ENCODE data around the gene OTUD5.
"Not testable (repeated sequence)": the region's sequence is repeated elsewhere in the genome, so short reads cannot be mapped to it uniquely, and the experiment has no call there.

The OTUD5 gene

GRCh38 chrX:48992341-48992740 is 34.9 kb upstream of the OTUD5 start:
- peaks cover 56% of the 10 kb centered on the region for H3K36me3 ChIP-seq (ENCODE audit: control insufficient read depth, insufficient read depth, low read length)
- H3K4me3 ChIP-seq (ENCODE audit: extremely low read depth, insufficient read depth, low read length, poor library complexity, severe bottlenecking): no peak overlapping the region
- no peaks in the 10 kb centered on the region for H3K4me1 ChIP-seq (ENCODE audit: control insufficient read depth, insufficient read depth, low read length, poor library complexity, severe bottlenecking)
- H3K9me3 ChIP-seq (ENCODE audit: control insufficient read depth, low read length): no peaks in the 10 kb centered on the region
- no peak overlapping the region for H3K27ac ChIP-seq (ENCODE audit: low read depth, low read length, severe bottlenecking)

GRCh38 chrX:48989483-48989882 is 32.1 kb upstream of the OTUD5 start:
- no CpG with 5 or more reads among the region's 4 CpGs for WGBS, 2 experiments (ENCODE audit: insufficient coverage in 2 of 2)
- H3K27ac ChIP-seq (ENCODE audit: low read depth, low read length, severe bottlenecking): no peak overlapping the region
- peaks cover 42% of the 10 kb centered on the region for H3K36me3 ChIP-seq (ENCODE audit: control insufficient read depth, insufficient read depth, low read length)
- no peaks in the 10 kb centered on the region for H3K9me3 ChIP-seq (ENCODE audit: control insufficient read depth, low read length)
- no peaks in the 10 kb centered on the region for H3K4me1 ChIP-seq (ENCODE audit: control insufficient read depth, insufficient read depth, low read length, poor library complexity, severe bottlenecking)
- H3K4me3 ChIP-seq (ENCODE audit: extremely low read depth, insufficient read depth, low read length, poor library complexity, severe bottlenecking): no peak overlapping the region

- Histone ChIP-seq H3K9me3 (ENCODE audit: control insufficient read depth, low read length) (no peaks in the 10 kb centered on the region), H3K4me3 (ENCODE audit: extremely low read depth, insufficient read depth, low read length, poor library complexity, severe bottlenecking) (no peak overlapping the region), H3K27ac (ENCODE audit: low read depth, low read length, severe bottlenecking) (no peak overlapping the region), H3K4me1 (ENCODE audit: control insufficient read depth, insufficient read depth, low read length, poor library complexity, severe bottlenecking) (no peaks in the 10 kb centered on the region), H3K36me3 (ENCODE audit: control insufficient read depth, insufficient read depth, low read length) (peaks cover 42% of the 10 kb centered on the region)
- WGBS, 2 experiments (ENCODE audit: insufficient coverage in 2 of 2): no CpG with 5 or more reads among the region's 3 CpGs
Measured at GRCh38 chrX:48983896-48984295, 26.5 kb upstream of the OTUD5 start.

GRCh38 chrX:48983081-48983480 is 25.7 kb upstream of the OTUD5 start:
- 95 to 100% methylated on average over 3 to 9 of the region's 17 CpGs for WGBS, 2 experiments (ENCODE audit: insufficient coverage in 2 of 2)
- H3K36me3 ChIP-seq (ENCODE audit: control insufficient read depth, insufficient read depth, low read length): peaks cover 40% of the 10 kb centered on the region
- H3K4me1 ChIP-seq (ENCODE audit: control insufficient read depth, insufficient read depth, low read length, poor library complexity, severe bottlenecking): no peaks in the 10 kb centered on the region
- no peak overlapping the region for H3K27ac ChIP-seq (ENCODE audit: low read depth, low read length, severe bottlenecking)
- H3K9me3 ChIP-seq (ENCODE audit: control insufficient read depth, low read length): no peaks in the 10 kb centered on the region
- no peak overlapping the region for H3K4me3 ChIP-seq (ENCODE audit: extremely low read depth, insufficient read depth, low read length, poor library complexity, severe bottlenecking)

- H3K27ac ChIP-seq (ENCODE audit: low read depth, low read length, severe bottlenecking): no peak overlapping the region
- H3K4me1 ChIP-seq (ENCODE audit: control insufficient read depth, insufficient read depth, low read length, poor library complexity, severe bottlenecking): no peaks in the 10 kb centered on the region
- peaks cover 51% of the 10 kb centered on the region for H3K36me3 ChIP-seq (ENCODE audit: control insufficient read depth, insufficient read depth, low read length)
- H3K4me3 ChIP-seq (ENCODE audit: extremely low read depth, insufficient read depth, low read length, poor library complexity, severe bottlenecking): no peak overlapping the region
- H3K9me3 ChIP-seq (ENCODE audit: control insufficient read depth, low read length): no peaks in the 10 kb centered on the region
- WGBS, 2 experiments (ENCODE audit: insufficient coverage in 2 of 2): 83 to 91% methylated on average over 1 to 6 of the region's 10 CpGs
Measured at GRCh38 chrX:48981178-48981577, 23.8 kb upstream of the OTUD5 start.

GRCh38 chrX:48980341-48980740 is 22.9 kb upstream of the OTUD5 start:
- not testable (repeated sequence) for H3K9me3 ChIP-seq (ENCODE audit: control insufficient read depth, low read length); H3K4me3 ChIP-seq (ENCODE audit: extremely low read depth, insufficient read depth, low read length, poor library complexity, severe bottlenecking); H3K4me1 ChIP-seq (ENCODE audit: control insufficient read depth, insufficient read depth, low read length, poor library complexity, severe bottlenecking); H3K27ac ChIP-seq (ENCODE audit: low read depth, low read length, severe bottlenecking)
- H3K36me3 ChIP-seq (ENCODE audit: control insufficient read depth, insufficient read depth, low read length): peaks cover 50% of the 10 kb centered on the region
- 100% methylated on average over 1 of the region's 10 CpGs for whole genome bisulfite sequencing, 2 experiments (ENCODE audit: insufficient coverage in 2 of 2)

GRCh38 chrX:48978226-48978625 is 20.8 kb upstream of the OTUD5 start:
- no CpG with 5 or more reads among the region's 5 CpGs for WGBS, 2 experiments (ENCODE audit: insufficient coverage in 2 of 2)
- Histone ChIP-seq H3K4me1 (ENCODE audit: control insufficient read depth, insufficient read depth, low read length, poor library complexity, severe bottlenecking) (no peaks in the 10 kb centered on the region), H3K36me3 (ENCODE audit: control insufficient read depth, insufficient read depth, low read length) (peaks cover 40% of the 10 kb centered on the region)

GRCh38 chrX:48976086-48976485 is 18.7 kb upstream of the OTUD5 start:
- Histone ChIP-seq H3K4me1 (ENCODE audit: control insufficient read depth, insufficient read depth, low read length, poor library complexity, severe bottlenecking) (no peaks in the 10 kb centered on the region), H3K9me3 (ENCODE audit: control insufficient read depth, low read length) (no peaks in the 10 kb centered on the region), H3K36me3 (ENCODE audit: control insufficient read depth, insufficient read depth, low read length) (peaks cover 27% of the 10 kb centered on the region), H3K27ac (ENCODE audit: low read depth, low read length, severe bottlenecking) (no peak overlapping the region), H3K4me3 (ENCODE audit: extremely low read depth, insufficient read depth, low read length, poor library complexity, severe bottlenecking) (no peak overlapping the region)
- 100% methylated on average over 2 to 4 of the region's 6 CpGs for WGBS, 2 experiments (ENCODE audit: insufficient coverage in 2 of 2)

More at GRCh38 chrX:48978226-48978625, 20.8 kb upstream of the OTUD5 start:
- no peak overlapping the region for H3K4me3 ChIP-seq (ENCODE audit: extremely low read depth, insufficient read depth, low read length, poor library complexity, severe bottlenecking)
- no peak overlapping the region for H3K27ac ChIP-seq (ENCODE audit: low read depth, low read length, severe bottlenecking)
- H3K9me3 ChIP-seq (ENCODE audit: control insufficient read depth, low read length): no peaks in the 10 kb centered on the region

GRCh38 chrX:48975541-48975940 is 18.1 kb upstream of the OTUD5 start:
- H3K9me3 ChIP-seq (ENCODE audit: control insufficient read depth, low read length): no peaks in the 10 kb centered on the region
- no peak overlapping the region for H3K27ac ChIP-seq (ENCODE audit: low read depth, low read length, severe bottlenecking)
- WGBS, 2 experiments (ENCODE audit: insufficient coverage in 2 of 2): 95 to 100% methylated on average over 1 to 4 of the region's 5 CpGs
- no peaks in the 10 kb centered on the region for H3K4me1 ChIP-seq (ENCODE audit: control insufficient read depth, insufficient read depth, low read length, poor library complexity, severe bottlenecking)
- peaks cover 27% of the 10 kb centered on the region for H3K36me3 ChIP-seq (ENCODE audit: control insufficient read depth, insufficient read depth, low read length)
- H3K4me3 ChIP-seq (ENCODE audit: extremely low read depth, insufficient read depth, low read length, poor library complexity, severe bottlenecking): no peak overlapping the region

GRCh38 chrX:48975041-48975440 is 17.6 kb upstream of the OTUD5 start:
- Histone ChIP-seq H3K36me3 (ENCODE audit: control insufficient read depth, insufficient read depth, low read length) (peaks cover 24% of the 10 kb centered on the region), H3K27ac (ENCODE audit: low read depth, low read length, severe bottlenecking) (no peak overlapping the region), H3K4me1 (ENCODE audit: control insufficient read depth, insufficient read depth, low read length, poor library complexity, severe bottlenecking) (no peaks in the 10 kb centered on the region), H3K9me3 (ENCODE audit: control insufficient read depth, low read length) (no peaks in the 10 kb centered on the region), H3K4me3 (ENCODE audit: extremely low read depth, insufficient read depth, low read length, poor library complexity, severe bottlenecking) (no peak overlapping the region)
- 95 to 100% methylated on average over 4 to 5 of the region's 7 CpGs for WGBS, 2 experiments (ENCODE audit: insufficient coverage in 2 of 2)

- Histone ChIP-seq H3K27ac (ENCODE audit: low read depth, low read length, severe bottlenecking) (no peak overlapping the region), H3K9me3 (ENCODE audit: control insufficient read depth, low read length) (no peaks in the 10 kb centered on the region), H3K4me1 (ENCODE audit: control insufficient read depth, insufficient read depth, low read length, poor library complexity, severe bottlenecking) (no peaks in the 10 kb centered on the region), H3K4me3 (ENCODE audit: extremely low read depth, insufficient read depth, low read length, poor library complexity, severe bottlenecking) (no peak overlapping the region), H3K36me3 (ENCODE audit: control insufficient read depth, insufficient read depth, low read length) (peaks cover 20% of the 10 kb centered on the region)
- WGBS, 2 experiments (ENCODE audit: insufficient coverage in 2 of 2): 67 to 90% methylated on average over 1 to 2 of the region's 2 CpGs
Measured at GRCh38 chrX:48974574-48974973, 17.2 kb upstream of the OTUD5 start.

- no peak overlapping the region for H3K4me3 ChIP-seq (ENCODE audit: extremely low read depth, insufficient read depth, low read length, poor library complexity, severe bottlenecking)
- WGBS, 2 experiments (ENCODE audit: insufficient coverage in 2 of 2): no CpG with 5 or more reads among the region's 3 CpGs
- H3K9me3 ChIP-seq (ENCODE audit: control insufficient read depth, low read length): no peaks in the 10 kb centered on the region
- peaks cover 20% of the 10 kb centered on the region for H3K36me3 ChIP-seq (ENCODE audit: control insufficient read depth, insufficient read depth, low read length)
- H3K27ac ChIP-seq (ENCODE audit: low read depth, low read length, severe bottlenecking): no peak overlapping the region
- H3K4me1 ChIP-seq (ENCODE audit: control insufficient read depth, insufficient read depth, low read length, poor library complexity, severe bottlenecking): no peaks in the 10 kb centered on the region
Measured at GRCh38 chrX:48974033-48974432, 16.6 kb upstream of the OTUD5 start.
